HL-60 (cell line): ENCODE measurements around the gene MAN1A2.
"Not testable (repeated sequence)": the region's sequence is repeated elsewhere in the genome, so short reads cannot be mapped to it uniquely, and the experiment has no call there.

Experiments
- DNase-seq, 2 experiments: peaks; one replicate each; pipeline ENCODE4 v3.0.0-alpha.2; 2010 to 2020; ENCODE audit warnings: low read depth in 1 of 2, low spot score in 1 of 2
- H3K27ac ChIP-seq: fragments of 250-450 bp; sonication (Bioruptor Pico); replicated peaks from 2 replicates; pipeline ENCODE4 v1.5.1; 2020; ENCODE audit warnings: mild to moderate bottlenecking, moderate library complexity
- H3K27me3 ChIP-seq: fragments of 250-450 bp; sonication (Bioruptor Pico); 2 replicates; pipeline ENCODE4 v1.5.1; 2021; ENCODE audit warnings: mild to moderate bottlenecking, moderate library complexity; ENCODE audit not compliant: insufficient read depth, poor library complexity, severe bottlenecking
- H3K4me3 ChIP-seq: replicated peaks from 2 replicates; pipeline ENCODE4 v1.5.1; 2011; ENCODE audit warnings: mild to moderate bottlenecking, control low read depth, low read length; ENCODE audit not compliant: insufficient read depth
- GABPA ChIP-seq: IDR thresholded peaks from 2 replicates; pipeline ENCODE4 v1.6.1; 2012; ENCODE audit warnings: low read depth
- POLR2AphosphoS5 ChIP-seq: IDR thresholded peaks from 2 replicates; pipeline ENCODE4 v1.6.1; 2012; ENCODE audit warnings: low read depth
- SPI1 ChIP-seq: IDR thresholded peaks from 2 replicates; pipeline ENCODE4 v1.6.1; 2012; ENCODE audit warnings: low read depth, mild to moderate bottlenecking, borderline replicate concordance
- TF ChIP-seq, protein P1 (sequence below): IDR thresholded peaks from one replicate; pipeline ENCODE4 v1.5.1; 2011; ENCODE audit warnings: low read length, control low read depth, inconsistent platforms; ENCODE audit not compliant: insufficient read depth
- TF ChIP-seq, protein P2 (sequence below): IDR thresholded peaks from 2 replicates; pipeline ENCODE4 v1.6.1; 2012; ENCODE audit warnings: low read depth; ENCODE audit not compliant: insufficient replicate concordance

Gene MAN1A2

DNA sequence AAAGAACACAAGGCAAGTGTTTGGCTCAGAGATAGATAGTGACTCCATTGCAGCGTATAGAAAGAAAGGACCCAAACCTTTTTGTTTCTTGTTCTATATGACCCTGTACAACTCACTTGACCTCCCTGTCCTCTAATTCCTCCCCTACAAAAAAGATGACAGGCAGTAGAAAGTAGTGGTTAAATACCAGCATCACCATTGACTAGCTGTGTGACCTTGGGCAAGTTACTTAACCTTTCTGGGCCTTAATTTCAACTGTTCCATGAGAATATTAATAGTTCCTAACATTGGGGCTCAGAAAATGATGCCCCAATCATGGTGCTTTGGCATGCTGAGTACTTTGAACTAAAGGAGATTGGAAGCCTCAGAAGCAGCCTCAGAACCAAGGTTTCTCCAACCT is 46.7 kb upstream of the MAN1A2 start:
- no peak overlapping the region for H3K27ac ChIP-seq
- H3K4me3 ChIP-seq = no peak overlapping the region
- TF ChIP-seq, protein P1, sequence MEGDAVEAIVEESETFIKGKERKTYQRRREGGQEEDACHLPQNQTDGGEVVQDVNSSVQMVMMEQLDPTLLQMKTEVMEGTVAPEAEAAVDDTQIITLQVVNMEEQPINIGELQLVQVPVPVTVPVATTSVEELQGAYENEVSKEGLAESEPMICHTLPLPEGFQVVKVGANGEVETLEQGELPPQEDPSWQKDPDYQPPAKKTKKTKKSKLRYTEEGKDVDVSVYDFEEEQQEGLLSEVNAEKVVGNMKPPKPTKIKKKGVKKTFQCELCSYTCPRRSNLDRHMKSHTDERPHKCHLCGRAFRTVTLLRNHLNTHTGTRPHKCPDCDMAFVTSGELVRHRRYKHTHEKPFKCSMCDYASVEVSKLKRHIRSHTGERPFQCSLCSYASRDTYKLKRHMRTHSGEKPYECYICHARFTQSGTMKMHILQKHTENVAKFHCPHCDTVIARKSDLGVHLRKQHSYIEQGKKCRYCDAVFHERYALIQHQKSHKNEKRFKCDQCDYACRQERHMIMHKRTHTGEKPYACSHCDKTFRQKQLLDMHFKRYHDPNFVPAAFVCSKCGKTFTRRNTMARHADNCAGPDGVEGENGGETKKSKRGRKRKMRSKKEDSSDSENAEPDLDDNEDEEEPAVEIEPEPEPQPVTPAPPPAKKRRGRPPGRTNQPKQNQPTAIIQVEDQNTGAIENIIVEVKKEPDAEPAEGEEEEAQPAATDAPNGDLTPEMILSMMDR = no peak
- TF ChIP-seq SPI1 (no peak), GABPA (no peak), POLR2AphosphoS5 (no peak)
- TF ChIP-seq, protein P2, sequence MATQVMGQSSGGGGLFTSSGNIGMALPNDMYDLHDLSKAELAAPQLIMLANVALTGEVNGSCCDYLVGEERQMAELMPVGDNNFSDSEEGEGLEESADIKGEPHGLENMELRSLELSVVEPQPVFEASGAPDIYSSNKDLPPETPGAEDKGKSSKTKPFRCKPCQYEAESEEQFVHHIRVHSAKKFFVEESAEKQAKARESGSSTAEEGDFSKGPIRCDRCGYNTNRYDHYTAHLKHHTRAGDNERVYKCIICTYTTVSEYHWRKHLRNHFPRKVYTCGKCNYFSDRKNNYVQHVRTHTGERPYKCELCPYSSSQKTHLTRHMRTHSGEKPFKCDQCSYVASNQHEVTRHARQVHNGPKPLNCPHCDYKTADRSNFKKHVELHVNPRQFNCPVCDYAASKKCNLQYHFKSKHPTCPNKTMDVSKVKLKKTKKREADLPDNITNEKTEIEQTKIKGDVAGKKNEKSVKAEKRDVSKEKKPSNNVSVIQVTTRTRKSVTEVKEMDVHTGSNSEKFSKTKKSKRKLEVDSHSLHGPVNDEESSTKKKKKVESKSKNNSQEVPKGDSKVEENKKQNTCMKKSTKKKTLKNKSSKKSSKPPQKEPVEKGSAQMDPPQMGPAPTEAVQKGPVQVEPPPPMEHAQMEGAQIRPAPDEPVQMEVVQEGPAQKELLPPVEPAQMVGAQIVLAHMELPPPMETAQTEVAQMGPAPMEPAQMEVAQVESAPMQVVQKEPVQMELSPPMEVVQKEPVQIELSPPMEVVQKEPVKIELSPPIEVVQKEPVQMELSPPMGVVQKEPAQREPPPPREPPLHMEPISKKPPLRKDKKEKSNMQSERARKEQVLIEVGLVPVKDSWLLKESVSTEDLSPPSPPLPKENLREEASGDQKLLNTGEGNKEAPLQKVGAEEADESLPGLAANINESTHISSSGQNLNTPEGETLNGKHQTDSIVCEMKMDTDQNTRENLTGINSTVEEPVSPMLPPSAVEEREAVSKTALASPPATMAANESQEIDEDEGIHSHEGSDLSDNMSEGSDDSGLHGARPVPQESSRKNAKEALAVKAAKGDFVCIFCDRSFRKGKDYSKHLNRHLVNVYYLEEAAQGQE = no peak
- no peak for DNase-seq
- H3K27me3 ChIP-seq = peaks cover 4% of the 10 kb centered on the region

DNA sequence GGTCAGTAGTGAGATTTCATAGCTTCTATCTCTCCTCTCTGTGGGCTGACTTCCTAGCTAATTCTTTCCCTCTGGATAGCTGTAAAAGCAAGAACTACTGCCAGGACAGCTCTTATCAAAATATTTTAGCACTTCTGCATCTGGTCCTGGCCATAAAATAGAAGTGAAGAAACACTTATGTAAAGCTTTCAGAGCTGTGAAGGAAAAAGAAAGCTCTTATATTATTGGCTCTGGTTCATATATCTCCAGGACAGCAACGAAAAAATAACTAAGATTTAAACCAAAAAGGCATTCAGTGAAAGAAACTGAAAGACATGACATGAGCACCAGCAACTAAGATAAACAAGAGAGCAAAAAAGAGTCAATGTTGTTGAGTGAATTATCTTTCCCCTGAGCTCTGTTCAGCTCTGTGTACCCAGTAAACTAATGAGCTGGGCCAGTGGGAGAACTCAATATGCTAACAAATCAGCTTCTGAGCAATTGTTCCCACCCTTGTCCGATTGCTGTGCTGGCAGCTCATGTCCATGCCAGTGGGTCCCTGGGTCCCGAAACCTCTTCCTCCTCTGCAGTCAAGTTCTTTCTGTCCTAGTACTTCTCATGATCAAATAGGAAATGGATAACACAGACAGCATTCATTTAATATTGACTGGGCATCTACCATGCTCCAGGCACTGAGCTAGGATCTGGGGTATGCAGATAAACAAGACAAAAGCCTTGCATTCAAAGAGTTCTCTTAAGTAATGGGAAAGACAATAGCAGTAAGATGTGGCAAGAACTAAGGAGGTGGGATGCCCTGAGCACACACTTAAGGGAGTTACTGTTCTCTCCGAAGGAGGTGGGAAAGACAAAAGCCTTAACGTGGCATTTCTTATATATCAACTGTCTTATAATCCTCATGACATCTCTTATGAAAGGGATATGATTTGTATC is 45.3 kb upstream of the MAN1A2 start:
- TF ChIP-seq, protein P1 = no peak
- TF ChIP-seq SPI1 (no peak), GABPA (no peak), POLR2AphosphoS5 (no peak)
- TF ChIP-seq, protein P2 = no peak
- no peak for DNase-seq
- Histone ChIP-seq H3K27ac (no peak overlapping the region), H3K4me3 (no peak overlapping the region), H3K27me3 (peaks cover 4% of the 10 kb centered on the region)

DNA sequence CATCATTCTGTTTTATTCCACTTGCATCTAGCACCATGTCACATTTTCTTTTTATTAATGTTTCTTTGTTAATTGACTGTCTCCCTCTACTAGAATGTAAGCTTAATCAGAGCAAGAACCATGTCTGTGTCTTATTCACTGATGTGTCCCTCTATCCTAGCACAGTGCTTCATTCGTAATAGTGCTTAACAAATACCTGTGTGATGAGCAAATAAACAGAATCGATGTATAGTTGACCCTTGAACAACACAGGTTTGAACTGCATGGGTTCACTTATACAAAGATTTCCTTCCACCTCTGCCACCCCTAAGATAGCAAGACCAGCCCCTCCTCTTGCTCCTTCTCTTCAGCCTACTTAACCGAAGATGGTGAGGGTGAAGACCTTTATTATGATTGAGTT is 42.9 kb upstream of the MAN1A2 start:
- no peak for DNase-seq

DNA sequence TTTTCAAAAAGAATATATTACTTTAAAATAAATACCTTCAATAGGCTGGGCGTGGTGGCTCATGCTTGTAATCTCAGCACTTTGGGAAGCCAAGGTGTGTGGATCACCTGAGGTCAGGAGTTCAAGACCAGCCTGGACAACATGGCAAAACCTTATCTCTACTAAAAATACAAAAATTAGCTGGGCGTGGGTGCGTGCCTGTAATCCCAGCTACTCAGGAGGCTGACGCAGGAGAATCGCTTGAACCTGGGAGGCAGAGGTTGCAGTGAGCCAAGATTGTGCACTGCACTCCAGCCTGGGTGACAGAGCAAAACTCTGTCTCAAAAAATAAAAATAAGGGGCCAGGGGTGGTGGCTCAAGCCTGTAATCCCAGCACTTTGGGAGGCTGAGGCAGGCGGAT is 41.2 kb upstream of the MAN1A2 start:
- H3K4me3 ChIP-seq, H3K27me3 ChIP-seq, H3K27ac ChIP-seq, DNase-seq: not testable (repeated sequence)

More for the DNA sequence above, 42.9 kb upstream of the MAN1A2 start:
- H3K27ac ChIP-seq = no peak overlapping the region
- H3K4me3 ChIP-seq = no peak overlapping the region
- TF ChIP-seq GABPA (no peak), POLR2AphosphoS5 (no peak), SPI1 (no peak)
- TF ChIP-seq, protein P1 = no peak
- TF ChIP-seq, protein P2 = no peak
- peaks cover 4% of the 10 kb centered on the region for H3K27me3 ChIP-seq
